ENCODE results near the gene ADAMTSL2.
"Not testable (repeated sequence)": the region's sequence is repeated elsewhere in the genome, so short reads cannot be mapped to it uniquely, and the experiment has no call there.

Gene ADAMTSL2

DNA sequence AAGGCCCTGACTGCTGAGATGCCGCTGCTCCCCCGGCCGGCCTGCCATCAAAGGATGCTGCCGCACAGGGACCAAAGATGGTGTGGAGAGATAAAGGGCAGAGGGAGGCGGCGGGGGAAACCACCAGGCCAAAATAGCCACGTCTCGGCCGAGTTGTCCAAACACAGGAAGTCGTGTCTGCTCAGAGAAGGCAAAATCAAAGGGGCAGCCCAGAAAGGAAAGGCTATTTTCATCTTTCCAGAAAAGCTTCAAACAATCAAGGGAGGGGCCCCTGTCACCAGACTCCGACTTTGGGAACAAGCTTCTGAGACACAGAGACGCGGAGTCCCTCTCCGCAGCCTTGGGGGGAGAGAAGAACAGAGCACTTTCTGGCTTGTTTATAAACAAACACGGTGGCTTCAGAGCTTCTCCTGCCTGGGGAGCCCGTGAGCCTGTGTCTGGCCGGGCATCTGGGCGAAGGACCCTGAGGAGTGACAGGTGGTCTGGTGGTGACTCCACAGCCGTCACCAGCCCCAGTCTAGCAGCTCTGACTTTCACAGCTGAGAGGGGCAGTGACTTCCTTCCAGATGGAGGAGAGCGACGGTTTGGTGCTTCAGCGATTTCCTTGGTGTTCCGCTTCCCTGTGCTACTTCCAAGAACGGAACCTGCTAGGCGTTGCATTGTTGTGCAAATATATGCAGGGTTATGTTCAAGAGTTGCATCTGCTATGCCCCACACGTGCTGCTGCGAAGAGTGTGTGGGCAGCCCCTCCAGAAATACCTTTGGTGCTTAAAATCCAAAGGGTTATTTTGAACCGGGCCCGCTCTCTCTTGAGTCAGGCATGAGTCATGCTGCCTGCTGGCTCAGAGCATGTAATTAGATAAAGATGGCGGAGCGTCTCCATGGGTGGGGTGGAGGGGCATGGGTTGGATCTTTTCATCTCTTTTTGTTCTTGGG is 24.0 kb downstream of the ADAMTSL2 start:
- DNase-seq (ENCODE audit: low spot score): no peak

- no peak for DNase-seq (ENCODE audit: low spot score)
Measured at GRCh38 chr9:133560311-133560710, 25.8 kb downstream of the ADAMTSL2 start.

DNA sequence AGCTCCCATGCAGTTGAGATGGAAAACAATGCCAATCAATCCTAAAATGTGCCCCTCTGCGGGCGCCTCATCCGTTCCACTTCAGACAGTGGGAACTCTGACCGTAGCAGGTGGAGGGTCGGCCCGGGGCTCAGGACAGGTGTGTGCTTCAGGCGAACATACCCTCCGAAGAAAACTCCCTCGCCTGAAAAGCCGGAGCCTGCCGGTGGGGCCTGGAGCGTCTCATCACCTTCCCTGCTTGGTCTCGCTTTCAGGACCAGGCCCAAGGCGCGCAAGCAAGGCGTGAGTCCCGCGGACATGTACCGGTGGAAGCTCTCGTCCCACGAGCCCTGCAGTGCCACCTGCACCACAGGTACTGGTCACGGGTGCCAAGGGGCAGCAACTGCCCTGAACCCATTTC is 26.4 kb downstream of the ADAMTSL2 start:
- no peak for DNase-seq (ENCODE audit: low spot score)

GRCh38 chr9:133561976-133562554 is 27.6 kb downstream of the ADAMTSL2 start:
- DNase-seq (ENCODE audit: low spot score): no peak

DNA sequence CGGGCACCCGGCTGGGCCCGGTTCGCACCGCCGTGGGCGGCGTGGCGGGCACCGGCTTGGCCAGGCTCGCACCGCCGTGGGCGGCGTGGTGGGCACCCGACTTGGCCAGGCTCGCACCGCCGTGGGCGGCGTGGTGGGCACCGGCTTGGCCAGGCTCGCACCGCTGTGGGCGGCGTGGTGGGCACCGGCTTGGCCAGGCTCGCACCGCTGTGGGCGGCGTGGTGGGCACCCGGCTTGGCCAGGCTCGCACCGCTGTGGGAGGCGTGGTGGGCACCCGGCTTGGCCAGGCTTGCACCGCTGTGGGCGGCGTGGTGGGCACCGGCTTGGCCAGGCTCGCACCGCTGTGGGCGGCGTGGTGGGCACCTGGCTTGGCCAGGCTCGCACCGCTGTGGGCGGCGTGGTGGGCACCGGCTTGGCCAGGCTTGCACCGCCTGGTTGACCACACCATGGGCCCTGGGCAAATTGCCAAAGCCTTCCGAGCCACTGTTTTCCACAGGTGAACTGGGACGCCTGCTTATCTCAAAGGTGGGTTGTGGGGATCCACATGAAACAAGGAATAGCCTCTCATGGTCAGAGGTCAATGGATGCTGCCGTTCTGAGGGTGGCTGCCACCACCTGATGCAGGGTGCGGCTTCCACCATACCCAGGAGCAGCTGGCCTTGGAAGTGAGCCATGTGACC is 28.2 kb downstream of the ADAMTSL2 start:
- no peak for DNase-seq (ENCODE audit: low spot score)

- no peak for DNase-seq (ENCODE audit: low spot score)
Measured at GRCh38 chr9:133563291-133563796, 28.8 kb downstream of the ADAMTSL2 start.

DNA sequence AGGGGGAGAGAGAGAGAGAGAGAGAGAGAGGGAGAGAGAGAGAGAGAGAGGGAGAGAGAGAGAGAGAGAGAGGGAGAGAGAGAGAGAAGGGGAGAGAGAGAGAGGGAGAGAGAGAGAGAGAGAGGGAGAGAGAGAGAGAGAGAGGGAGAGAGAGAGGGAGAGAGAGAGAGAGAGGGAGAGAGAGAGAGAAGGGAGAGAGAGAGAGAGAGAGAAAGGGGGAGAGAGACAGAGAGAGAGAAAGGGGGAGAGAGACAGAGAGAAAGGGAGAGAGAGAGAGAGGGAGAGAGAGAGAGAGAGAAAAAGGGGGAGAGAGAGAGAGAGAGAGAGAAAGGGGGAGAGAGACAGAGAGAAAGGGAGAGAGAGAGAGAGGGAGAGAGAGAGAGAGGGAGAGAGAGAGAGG is 29.3 kb downstream of the ADAMTSL2 start:
- DNase-seq (ENCODE audit: low spot score): not testable (repeated sequence)

- DNase-seq (ENCODE audit: low spot score): no peak
Measured at GRCh38 chr9:133564451-133565116, 30.1 kb downstream of the ADAMTSL2 start.

GRCh38 chr9:133566382-133566781 is 31.9 kb downstream of the ADAMTSL2 start:
- no peak for DNase-seq (ENCODE audit: low spot score)

- no peak for DNase-seq (ENCODE audit: low spot score)
Measured at GRCh38 chr9:133566817-133567216, 32.3 kb downstream of the ADAMTSL2 start.

- no peak for DNase-seq (ENCODE audit: low spot score)
Measured at GRCh38 chr9:133568186-133568585, 33.7 kb downstream of the ADAMTSL2 start.

GRCh38 chr9:133569121-133569785 is 34.7 kb downstream of the ADAMTSL2 start:
- DNase-seq (ENCODE audit: low spot score): no peak

GRCh38 chr9:133569891-133570690 is 35.6 kb downstream of the ADAMTSL2 start:
- DNase-seq (ENCODE audit: low spot score): no peak

GRCh38 chr9:133570691-133571080 is 36.2 kb downstream of the ADAMTSL2 start:
- DNase-seq (ENCODE audit: low spot score): no peak

GRCh38 chr9:133571391-133571890 is 36.9 kb downstream of the ADAMTSL2 start:
- DNase-seq (ENCODE audit: low spot score): no peak

DNA sequence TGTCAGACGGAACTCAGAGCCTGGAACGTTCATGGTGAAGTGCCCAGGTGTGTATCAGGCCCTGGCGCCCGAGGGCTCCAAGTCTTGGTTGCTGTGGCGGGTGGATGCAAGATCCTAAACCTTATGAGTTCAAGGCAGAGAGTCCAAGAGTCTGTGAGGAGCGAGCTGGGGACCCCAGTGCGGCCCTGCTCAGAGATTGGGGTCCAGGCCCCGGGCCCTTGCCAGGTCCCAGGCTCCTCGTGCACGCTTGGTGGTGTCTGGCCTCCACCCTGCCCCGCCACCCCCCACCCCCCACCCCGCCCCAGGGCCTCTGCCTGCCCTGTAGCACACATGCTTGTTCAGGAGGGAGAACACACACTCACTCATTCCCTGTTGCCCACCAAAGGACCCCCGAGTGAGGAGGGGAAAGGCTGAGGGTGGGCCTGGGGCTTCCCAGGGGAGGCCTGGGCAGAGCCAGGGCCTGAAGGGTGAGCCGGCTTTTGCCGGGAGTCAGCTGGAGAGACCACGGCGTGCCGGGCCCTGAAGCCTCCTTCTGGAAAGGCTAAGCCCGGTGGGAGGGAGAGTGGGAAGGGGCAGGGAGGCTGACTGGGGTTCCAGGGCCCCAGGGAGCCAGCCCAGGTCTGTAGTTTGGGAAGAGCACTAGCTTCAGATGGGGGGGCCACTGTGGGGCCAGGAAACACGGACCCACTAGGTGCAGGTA is 37.5 kb downstream of the ADAMTSL2 start:
- no peak for DNase-seq (ENCODE audit: low spot score)

GRCh38 chr9:133572821-133573361 is 38.4 kb downstream of the ADAMTSL2 start:
- no peak for DNase-seq (ENCODE audit: low spot score)

DNA sequence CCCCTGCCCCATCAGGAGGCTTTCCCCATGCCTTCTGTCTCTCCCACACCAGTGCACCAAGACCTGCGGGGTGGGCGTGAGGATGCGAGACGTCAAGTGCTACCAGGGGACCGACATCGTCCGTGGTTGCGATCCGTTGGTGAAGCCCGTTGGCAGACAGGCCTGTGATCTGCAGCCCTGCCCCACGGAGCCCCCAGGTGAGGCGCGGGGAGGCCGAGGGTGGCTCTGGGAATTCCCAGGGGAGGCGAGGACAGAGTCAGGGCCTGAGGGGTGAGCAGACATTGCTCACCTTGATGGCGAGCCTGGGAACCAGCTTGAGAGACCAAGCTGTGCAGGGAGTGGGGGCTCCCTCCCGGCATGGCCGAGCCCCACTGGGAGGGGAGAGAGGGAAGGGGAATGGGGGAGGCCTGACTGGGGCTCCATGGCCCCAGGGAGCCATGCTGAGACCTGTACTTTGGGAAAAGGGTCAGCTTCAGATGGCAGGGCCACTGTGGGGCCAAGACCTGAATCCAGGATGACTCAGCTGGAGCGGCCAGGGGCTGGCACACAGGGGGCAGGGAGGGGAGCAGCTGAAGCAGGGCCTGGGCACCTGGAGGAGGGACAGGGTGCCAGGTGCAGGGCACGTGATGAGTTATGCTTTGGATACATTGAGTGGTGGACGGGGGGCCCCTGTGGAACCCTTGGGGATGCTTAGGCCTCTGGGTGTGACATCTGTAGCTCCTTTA is 39.4 kb downstream of the ADAMTSL2 start:
- no peak for DNase-seq (ENCODE audit: low spot score)

DNA sequence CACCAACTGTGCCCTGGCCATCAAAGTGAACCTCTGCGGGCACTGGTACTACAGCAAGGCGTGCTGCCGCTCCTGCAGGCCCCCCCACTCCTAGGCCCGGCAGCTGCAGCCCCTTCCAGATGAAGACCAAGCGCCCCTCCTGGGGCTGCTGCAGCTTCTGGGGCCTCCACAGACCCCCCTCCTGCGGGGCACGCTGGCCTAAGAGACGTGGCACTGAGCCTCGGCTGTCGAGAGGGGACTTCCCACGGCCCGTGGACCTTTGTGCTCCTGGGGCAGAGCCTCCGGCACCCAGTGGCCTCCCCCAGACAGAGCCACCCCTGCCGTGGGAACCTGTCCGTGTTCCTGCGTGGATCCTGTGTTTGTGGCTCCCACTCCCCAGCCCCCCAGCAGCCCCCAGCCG is 40.3 kb downstream of the ADAMTSL2 start:
- no peak for DNase-seq (ENCODE audit: low spot score)
